ENCODE measurements around the gene YWHAE. TPM values are rescaled to one million over a fixed set of nuclear protein-coding genes. Genes with fewer than 3 reads are reported as not detected.
"Not testable (repeated sequence)": the region's sequence is repeated elsewhere in the genome, so short reads cannot be mapped to it uniquely, and the experiment has no call there.

The YWHAE gene
- total RNA-seq, 5 donors from 2014 or later (not counting 1 experiment from before 2014, with no cell fraction given): 119 to 129 (median 126) TPM

DNA sequence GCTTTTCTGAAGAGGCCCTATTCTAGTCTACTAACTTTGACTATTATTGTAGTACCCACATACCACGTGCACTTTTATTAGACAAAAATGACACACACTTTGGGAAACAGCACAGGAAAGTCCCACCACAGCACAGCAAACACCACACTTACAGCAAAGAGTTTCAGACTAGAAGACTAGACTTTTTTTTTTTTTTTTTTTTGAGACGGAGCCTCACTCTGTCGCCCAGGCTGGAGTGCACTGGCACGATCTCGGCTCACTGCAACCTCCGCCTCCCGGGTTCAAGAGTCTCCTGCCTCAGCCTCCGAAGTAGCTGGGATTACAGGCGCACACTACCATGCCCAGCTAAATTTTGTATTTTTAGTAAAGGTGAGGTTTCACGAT, 20.1 kb downstream of the YWHAE start:
- peaks cover 40 to 90% of the 10 kb centered on the region in 2 experiments for H3K4me1 ChIP-seq (ENCODE audit: control insufficient read depth in 1 of 2, extremely low read depth in 1 of 2, insufficient read depth in 2 of 2, low read length in 2 of 2)
- peak overlapping the region; percentile 18 to 54 (median 39) for H3K4me3 Mint-ChIP-seq
- H3K27ac Mint-ChIP-seq: peak overlapping the region; percentile 5 to 65
- H3K36me3 Mint-ChIP-seq: no peaks in the 10 kb centered on the region
- ChIA-PET POLR2A (interaction anchor here in 1 of 2 donors (0.8 to 1.0 kb wide), 3 partner anchors 10 to 22 kb away, joined by 3 to 13 read pairs (median 3); no protein-coding TSS in a partner anchor), CTCF (interaction anchor here in 1 of 2 donors (0.7 to 3.0 kb wide), 5 partner anchors 11 to 44 kb away, joined by 3 to 14 read pairs (median 6); no protein-coding TSS in a partner anchor)
- no peaks in the 10 kb centered on the region for H3K9me3 ChIP-seq
- H3K27me3 ChIP-seq (replicated peaks in 1 of 2; ENCODE audit: control insufficient read depth in 2 of 2, extremely low read depth in 1 of 2, insufficient read depth in 2 of 2, low read length in 1 of 2): no peaks in the 10 kb centered on the region
- DNase-seq (peak in 5 of 35 experiments; percentile 13 to 64 (median 16)), ATAC-seq (replicated peaks in 1 of 4) (peak in 1 of 4 experiments; percentile 54)
- H3K27me3 Mint-ChIP-seq: no peaks in the 10 kb centered on the region
- WGBS (ENCODE audit: insufficient coverage): 56% methylated on average over 5 of the region's 10 CpGs
- H3K9me3 Mint-ChIP-seq: no peaks in the 10 kb centered on the region
- no peak overlapping the region for H3K4me3 ChIP-seq (ENCODE audit: control insufficient read depth in 1 of 2, extremely low read depth in 1 of 2, low read length in 1 of 2)
- no peak overlapping the region for H3K27ac ChIP-seq (ENCODE audit: low read length)
- H3K4me1 Mint-ChIP-seq: peaks cover 78 to 87% (median 80%) of the 10 kb centered on the region in 3 donors
- H3K36me3 ChIP-seq (ENCODE audit: control insufficient read depth in 2 of 2, extremely low read depth in 1 of 2, insufficient read depth in 1 of 2, low read length in 1 of 2): peaks cover 0 to 8% of the 10 kb centered on the region in 2 donors

DNA sequence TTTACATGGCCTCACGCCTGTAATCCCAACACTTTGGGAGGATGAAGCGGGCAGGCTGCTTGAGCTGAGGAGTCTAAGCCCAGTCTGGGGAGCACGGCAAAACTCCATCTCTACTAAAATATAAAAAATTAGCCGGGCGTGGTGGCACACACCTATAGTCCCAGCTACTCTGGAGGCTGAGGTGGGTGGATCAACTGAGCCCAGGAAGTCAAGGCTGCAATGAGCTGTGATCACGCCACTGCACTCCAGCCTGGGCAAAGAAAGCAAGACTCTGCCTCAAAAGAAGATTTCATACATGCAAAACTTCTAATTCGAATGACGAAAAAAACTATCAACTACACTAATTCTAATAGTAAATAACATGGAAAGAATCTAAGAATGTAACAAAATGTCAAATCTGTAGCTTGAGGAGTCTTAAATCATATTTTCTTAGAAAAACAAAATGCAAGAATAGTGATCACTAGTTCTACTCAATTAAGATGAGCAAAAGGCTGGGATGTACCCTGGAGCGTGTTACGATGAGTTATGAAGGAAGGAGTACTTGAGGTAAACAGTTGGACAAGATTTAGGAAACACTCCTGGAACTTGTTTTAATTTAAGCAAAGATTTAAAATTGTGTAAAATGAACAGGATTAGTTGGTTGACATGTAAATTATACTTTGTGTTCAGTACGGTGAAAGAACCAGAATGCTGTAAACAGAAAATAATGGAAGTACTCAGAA, 20.7 kb downstream of the YWHAE start:
- POLR2A ChIA-PET: interaction anchor here (0.7 to 0.8 kb wide), 2 partner anchors 23 to 141 kb away, joined by 3 to 13 read pairs; no protein-coding TSS in a partner anchor
- no peaks in the 10 kb centered on the region for H3K27me3 ChIP-seq (replicated peaks in 1 of 2; ENCODE audit: control insufficient read depth in 2 of 2, extremely low read depth in 1 of 2, insufficient read depth in 2 of 2, low read length in 1 of 2)
- Mint-ChIP-seq H3K27ac (peak overlapping the region; percentile 5 to 65), H3K36me3 (no peaks in the 10 kb centered on the region), H3K4me3 (peak overlapping the region; percentile 13 to 54 (median 28)), H3K4me1 (peaks cover 82 to 89% (median 84%) of the 10 kb centered on the region in 3 donors), H3K27me3 (no peaks in the 10 kb centered on the region), H3K9me3 (no peaks in the 10 kb centered on the region)
- no peak for DNase-seq
- H3K27ac ChIP-seq (ENCODE audit: low read length): no peak overlapping the region
- peaks cover 0 to 8% of the 10 kb centered on the region in 2 donors for H3K36me3 ChIP-seq (ENCODE audit: control insufficient read depth in 2 of 2, extremely low read depth in 1 of 2, insufficient read depth in 1 of 2, low read length in 1 of 2)
- 83% methylated on average over 2 of the region's 11 CpGs for WGBS (ENCODE audit: insufficient coverage)
- peaks cover 45 to 90% of the 10 kb centered on the region in 2 experiments for H3K4me1 ChIP-seq (ENCODE audit: control insufficient read depth in 1 of 2, extremely low read depth in 1 of 2, insufficient read depth in 2 of 2, low read length in 2 of 2)
- no peak overlapping the region for H3K4me3 ChIP-seq (ENCODE audit: control insufficient read depth in 1 of 2, extremely low read depth in 1 of 2, low read length in 1 of 2)
- ATAC-seq (replicated peaks in 1 of 4): no peak
- CTCF ChIA-PET: interaction anchor here (0.7 to 3.0 kb wide), 5 partner anchors 12 to 156 kb away, joined by 4 to 14 read pairs (median 6); no protein-coding TSS in a partner anchor
- no peaks in the 10 kb centered on the region for H3K9me3 ChIP-seq

DNA sequence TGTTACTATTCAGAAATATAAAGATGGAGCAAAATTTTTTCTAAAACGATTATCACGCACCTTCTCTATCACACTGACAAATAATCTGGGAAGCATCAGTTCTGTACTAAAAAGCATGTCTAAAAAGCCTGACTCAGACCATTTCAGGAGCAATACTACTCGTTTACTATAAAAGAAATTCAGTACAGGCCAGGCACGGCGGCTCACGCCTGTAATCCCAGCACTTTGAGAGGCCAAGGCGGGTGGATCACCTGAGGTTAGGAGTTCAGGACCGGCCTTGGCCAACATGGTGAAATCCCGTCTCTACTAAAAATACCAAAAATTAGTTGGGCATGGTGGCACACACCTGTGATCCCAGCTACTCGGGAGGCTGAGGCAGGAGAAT, 21.6 kb downstream of the YWHAE start:
- H3K9me3 ChIP-seq; ATAC-seq (replicated peaks in 1 of 4); H3K4me3 ChIP-seq (ENCODE audit: control insufficient read depth in 1 of 2, extremely low read depth in 1 of 2, low read length in 1 of 2); H3K9me3 Mint-ChIP-seq; H3K27me3 ChIP-seq (replicated peaks in 1 of 2; ENCODE audit: control insufficient read depth in 2 of 2, extremely low read depth in 1 of 2, insufficient read depth in 2 of 2, low read length in 1 of 2); H3K27me3 Mint-ChIP-seq; H3K27ac ChIP-seq (ENCODE audit: low read length); H3K36me3 Mint-ChIP-seq; H3K4me3 Mint-ChIP-seq; DNase-seq; H3K36me3 ChIP-seq (ENCODE audit: control insufficient read depth in 2 of 2, extremely low read depth in 1 of 2, insufficient read depth in 1 of 2, low read length in 1 of 2): not testable (repeated sequence)
- peaks cover 46 to 90% of the 10 kb centered on the region in 2 experiments for H3K4me1 ChIP-seq (ENCODE audit: control insufficient read depth in 1 of 2, extremely low read depth in 1 of 2, insufficient read depth in 2 of 2, low read length in 2 of 2)
- ChIA-PET POLR2A (interaction anchor here in 1 of 2 donors (0.7 kb wide), 1 partner anchor 142 kb away, joined by 3 read pairs; no protein-coding TSS in a partner anchor), CTCF (interaction anchor here in 1 of 2 donors (3.0 kb wide), 1 partner anchor 13 kb away, joined by 14 read pairs; no protein-coding TSS in a partner anchor)
- Mint-ChIP-seq H3K27ac (peak overlapping the region; percentile 15 to 18), H3K4me1 (peaks cover 88 to 93% (median 89%) of the 10 kb centered on the region in 3 donors)
- 94% methylated on average over 6 of the region's 10 CpGs for whole genome bisulfite sequencing (ENCODE audit: insufficient coverage)

DNA sequence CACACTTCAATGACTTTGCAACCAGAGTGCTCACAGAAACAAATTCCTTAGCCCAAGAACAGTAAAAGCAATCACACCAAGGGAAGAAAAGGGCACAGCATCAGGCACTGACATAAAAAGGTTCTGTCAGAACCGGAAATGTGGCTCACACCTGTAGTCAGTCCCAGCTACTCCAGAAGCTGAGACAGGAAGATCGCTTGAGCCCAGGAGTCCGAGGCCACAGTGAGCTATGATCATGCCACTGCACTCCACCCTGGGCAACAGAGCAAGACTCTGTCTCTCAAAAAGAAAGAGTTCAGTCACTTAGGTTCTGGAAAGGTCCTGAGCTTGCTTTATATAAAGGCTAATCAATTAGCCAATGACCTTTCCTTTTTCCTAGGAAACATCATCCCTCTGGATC, 22.7 kb downstream of the YWHAE start:
- ChIA-PET CTCF (interaction anchor here (0.5 to 2.9 kb wide), 3 partner anchors 12 to 19 kb away, joined by 3 to 33 read pairs (median 8); no protein-coding TSS in a partner anchor), POLR2A (interaction anchor here (0.6 to 1.8 kb wide), 5 partner anchors 12 to 63 kb away, joined by 3 to 6 read pairs (median 3); no protein-coding TSS in a partner anchor)
- DNase-seq (peak in 1 of 35 experiments; percentile 31), ATAC-seq (replicated peaks in 1 of 4) (peak in 1 of 4 experiments; percentile 17)
- no peak overlapping the region for H3K4me3 ChIP-seq (ENCODE audit: control insufficient read depth in 1 of 2, extremely low read depth in 1 of 2, low read length in 1 of 2)
- peak overlapping the region; percentile 13 for H3K27ac ChIP-seq (ENCODE audit: low read length)
- H3K27me3 Mint-ChIP-seq: no peaks in the 10 kb centered on the region
- 40% methylated on average over 3 of the region's 3 CpGs for WGBS (ENCODE audit: insufficient coverage)
- peak overlapping the region; percentile 31 to 59 for H3K27ac Mint-ChIP-seq
- H3K9me3 ChIP-seq: no peaks in the 10 kb centered on the region
- H3K4me3 Mint-ChIP-seq: peak overlapping the region in 2 of 3 donors; percentile 2 to 65
- peaks cover 92 to 94% (median 92%) of the 10 kb centered on the region in 3 donors for H3K4me1 Mint-ChIP-seq
- no peaks in the 10 kb centered on the region for H3K27me3 ChIP-seq (replicated peaks in 1 of 2; ENCODE audit: control insufficient read depth in 2 of 2, extremely low read depth in 1 of 2, insufficient read depth in 2 of 2, low read length in 1 of 2)
- peaks cover 3 to 19% of the 10 kb centered on the region in 2 donors for H3K36me3 ChIP-seq (ENCODE audit: control insufficient read depth in 2 of 2, extremely low read depth in 1 of 2, insufficient read depth in 1 of 2, low read length in 1 of 2)
- peaks cover 46 to 88% of the 10 kb centered on the region in 2 experiments for H3K4me1 ChIP-seq (ENCODE audit: control insufficient read depth in 1 of 2, extremely low read depth in 1 of 2, insufficient read depth in 2 of 2, low read length in 2 of 2)
- H3K36me3 Mint-ChIP-seq: no peaks in the 10 kb centered on the region
- H3K9me3 Mint-ChIP-seq: no peaks in the 10 kb centered on the region

DNA sequence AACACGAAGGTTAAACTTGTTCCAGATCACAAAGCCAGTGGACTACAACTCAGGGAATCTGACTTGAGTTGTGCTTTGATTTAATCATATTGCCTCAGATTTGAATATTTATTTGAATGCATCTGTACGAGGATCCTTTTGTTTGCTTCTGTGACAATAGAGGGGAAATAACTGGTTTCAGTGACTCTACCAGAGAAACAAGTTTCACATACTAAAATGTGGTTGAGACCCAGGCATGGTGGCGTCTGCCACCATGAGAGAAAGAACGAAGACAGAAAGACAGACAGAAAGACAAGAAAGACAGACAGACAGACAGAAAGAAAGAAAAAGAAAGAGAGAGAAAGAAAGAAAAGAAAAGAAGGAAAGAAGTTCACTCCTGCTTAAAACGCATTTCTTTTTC, 24.0 kb downstream of the YWHAE start:
- peak overlapping the region; percentile 73 to 87 for H3K27ac Mint-ChIP-seq
- no peak overlapping the region for H3K4me3 ChIP-seq (ENCODE audit: control insufficient read depth in 1 of 2, extremely low read depth in 1 of 2, low read length in 1 of 2)
- WGBS (ENCODE audit: insufficient coverage): no CpG with 5 or more reads among the region's 5 CpGs
- no peaks in the 10 kb centered on the region for H3K27me3 ChIP-seq (replicated peaks in 1 of 2; ENCODE audit: control insufficient read depth in 2 of 2, extremely low read depth in 1 of 2, insufficient read depth in 2 of 2, low read length in 1 of 2)
- no peaks in the 10 kb centered on the region for H3K36me3 Mint-ChIP-seq
- H3K4me3 Mint-ChIP-seq: peak overlapping the region; percentile 21 to 65 (median 28)
- H3K9me3 Mint-ChIP-seq: no peaks in the 10 kb centered on the region
- no peak overlapping the region for H3K27ac ChIP-seq (ENCODE audit: low read length)
- peaks cover 3 to 17% of the 10 kb centered on the region in 2 donors for H3K36me3 ChIP-seq (ENCODE audit: control insufficient read depth in 2 of 2, extremely low read depth in 1 of 2, insufficient read depth in 1 of 2, low read length in 1 of 2)
- ATAC-seq (replicated peaks in 1 of 4): peak in 1 of 4 experiments; percentile 9
- H3K4me1 Mint-ChIP-seq: peaks cover 82 to 92% (median 90%) of the 10 kb centered on the region in 3 donors
- H3K4me1 ChIP-seq (ENCODE audit: control insufficient read depth in 1 of 2, extremely low read depth in 1 of 2, insufficient read depth in 2 of 2, low read length in 2 of 2): peaks cover 44 to 86% of the 10 kb centered on the region in 2 experiments
- H3K9me3 ChIP-seq: no peaks in the 10 kb centered on the region
- ChIA-PET CTCF (interaction anchor here in 1 of 2 donors (0.6 to 2.9 kb wide), 5 partner anchors 10 to 257 kb away, joined by 3 to 33 read pairs (median 8); no protein-coding TSS in a partner anchor), POLR2A (interaction anchor here (0.6 to 0.7 kb wide), 3 partner anchors 12 to 1098 kb away, joined by 3 to 4 read pairs (median 3); no protein-coding TSS in a partner anchor)
- H3K27me3 Mint-ChIP-seq: no peaks in the 10 kb centered on the region
- DNase-seq: no peak

DNA sequence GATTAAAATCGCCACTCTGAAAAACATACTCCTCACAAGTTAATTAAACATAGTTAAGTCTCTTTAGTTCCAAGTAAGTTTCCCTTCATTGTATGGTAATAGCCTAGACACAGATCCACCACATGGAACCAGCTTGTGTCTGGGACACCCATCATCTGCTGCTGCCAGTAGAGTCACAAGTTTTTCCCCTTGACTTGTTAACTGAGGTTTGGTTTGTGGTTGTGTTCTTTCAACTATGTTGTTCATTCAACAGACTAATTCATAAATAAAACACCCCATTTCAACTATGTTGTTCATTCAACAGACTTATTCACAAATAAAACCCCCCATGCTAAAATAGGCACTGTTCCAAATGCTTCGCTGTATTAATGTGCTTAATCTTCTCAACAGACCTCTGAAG, 24.4 kb downstream of the YWHAE start:
- ChIA-PET CTCF (interaction anchor here in 1 of 2 donors (0.7 to 2.9 kb wide), 4 partner anchors 10 to 13 kb away, joined by 3 to 33 read pairs (median 6); no protein-coding TSS in a partner anchor), POLR2A (interaction anchor here in 1 of 2 donors (0.6 kb wide), 1 partner anchor 1099 kb away, joined by 4 read pairs; no protein-coding TSS in a partner anchor)
- H3K4me1 Mint-ChIP-seq: peaks cover 77 to 91% (median 88%) of the 10 kb centered on the region in 3 donors
- WGBS (ENCODE audit: insufficient coverage): no CpG with 5 or more reads among the region's 2 CpGs
- H3K9me3 ChIP-seq: no peaks in the 10 kb centered on the region
- no peaks in the 10 kb centered on the region for H3K9me3 Mint-ChIP-seq
- H3K27me3 Mint-ChIP-seq: no peaks in the 10 kb centered on the region
- H3K4me3 ChIP-seq (ENCODE audit: control insufficient read depth in 1 of 2, extremely low read depth in 1 of 2, low read length in 1 of 2): no peak overlapping the region
- peaks cover 3 to 17% of the 10 kb centered on the region in 2 donors for H3K36me3 ChIP-seq (ENCODE audit: control insufficient read depth in 2 of 2, extremely low read depth in 1 of 2, insufficient read depth in 1 of 2, low read length in 1 of 2)
- DNase-seq (peak in 4 of 35 experiments; percentile 16 to 50 (median 20)), ATAC-seq (replicated peaks in 1 of 4) (peak in 3 of 4 experiments; percentile 24 to 58 (median 25))
- H3K4me3 Mint-ChIP-seq: peak overlapping the region; percentile 28 to 65 (median 37)
- H3K27me3 ChIP-seq (replicated peaks in 1 of 2; ENCODE audit: control insufficient read depth in 2 of 2, extremely low read depth in 1 of 2, insufficient read depth in 2 of 2, low read length in 1 of 2): no peaks in the 10 kb centered on the region
- peak overlapping the region; percentile 73 to 87 for H3K27ac Mint-ChIP-seq
- H3K27ac ChIP-seq (ENCODE audit: low read length): no peak overlapping the region
- no peaks in the 10 kb centered on the region for H3K36me3 Mint-ChIP-seq
- peaks cover 43 to 86% of the 10 kb centered on the region in 2 experiments for H3K4me1 ChIP-seq (ENCODE audit: control insufficient read depth in 1 of 2, extremely low read depth in 1 of 2, insufficient read depth in 2 of 2, low read length in 2 of 2)
